GM18508 (cell line): ENCODE results near the gene NLRC4.
A peak's percentile ranks its signal among the peaks of the same experiment; 100 is the strongest.
"Not testable (repeated sequence)": the region's sequence is repeated elsewhere in the genome, so short reads cannot be mapped to it uniquely, and the experiment has no call there.

Experiments used
- ATAC-seq: cut with Tn5 transposase; IDR thresholded peaks from one replicate; pipeline ENCODE4 v1.9.1; 2021; ENCODE audit warnings: moderate number of reproducible peaks; ENCODE audit not compliant: insufficient read depth, unreplicated experiment

NLRC4 gene, protein sequence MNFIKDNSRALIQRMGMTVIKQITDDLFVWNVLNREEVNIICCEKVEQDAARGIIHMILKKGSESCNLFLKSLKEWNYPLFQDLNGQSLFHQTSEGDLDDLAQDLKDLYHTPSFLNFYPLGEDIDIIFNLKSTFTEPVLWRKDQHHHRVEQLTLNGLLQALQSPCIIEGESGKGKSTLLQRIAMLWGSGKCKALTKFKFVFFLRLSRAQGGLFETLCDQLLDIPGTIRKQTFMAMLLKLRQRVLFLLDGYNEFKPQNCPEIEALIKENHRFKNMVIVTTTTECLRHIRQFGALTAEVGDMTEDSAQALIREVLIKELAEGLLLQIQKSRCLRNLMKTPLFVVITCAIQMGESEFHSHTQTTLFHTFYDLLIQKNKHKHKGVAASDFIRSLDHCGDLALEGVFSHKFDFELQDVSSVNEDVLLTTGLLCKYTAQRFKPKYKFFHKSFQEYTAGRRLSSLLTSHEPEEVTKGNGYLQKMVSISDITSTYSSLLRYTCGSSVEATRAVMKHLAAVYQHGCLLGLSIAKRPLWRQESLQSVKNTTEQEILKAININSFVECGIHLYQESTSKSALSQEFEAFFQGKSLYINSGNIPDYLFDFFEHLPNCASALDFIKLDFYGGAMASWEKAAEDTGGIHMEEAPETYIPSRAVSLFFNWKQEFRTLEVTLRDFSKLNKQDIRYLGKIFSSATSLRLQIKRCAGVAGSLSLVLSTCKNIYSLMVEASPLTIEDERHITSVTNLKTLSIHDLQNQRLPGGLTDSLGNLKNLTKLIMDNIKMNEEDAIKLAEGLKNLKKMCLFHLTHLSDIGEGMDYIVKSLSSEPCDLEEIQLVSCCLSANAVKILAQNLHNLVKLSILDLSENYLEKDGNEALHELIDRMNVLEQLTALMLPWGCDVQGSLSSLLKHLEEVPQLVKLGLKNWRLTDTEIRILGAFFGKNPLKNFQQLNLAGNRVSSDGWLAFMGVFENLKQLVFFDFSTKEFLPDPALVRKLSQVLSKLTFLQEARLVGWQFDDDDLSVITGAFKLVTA

GRCh38 chr2:32264422-32265105 lies at the start of gene NLRC4:
NLRC4 (minus strand) TSS chr2:32264886; CDS start chr2:32256775, 8,111 bp downstream.
- ATAC-seq: peak; percentile 47

DNA sequence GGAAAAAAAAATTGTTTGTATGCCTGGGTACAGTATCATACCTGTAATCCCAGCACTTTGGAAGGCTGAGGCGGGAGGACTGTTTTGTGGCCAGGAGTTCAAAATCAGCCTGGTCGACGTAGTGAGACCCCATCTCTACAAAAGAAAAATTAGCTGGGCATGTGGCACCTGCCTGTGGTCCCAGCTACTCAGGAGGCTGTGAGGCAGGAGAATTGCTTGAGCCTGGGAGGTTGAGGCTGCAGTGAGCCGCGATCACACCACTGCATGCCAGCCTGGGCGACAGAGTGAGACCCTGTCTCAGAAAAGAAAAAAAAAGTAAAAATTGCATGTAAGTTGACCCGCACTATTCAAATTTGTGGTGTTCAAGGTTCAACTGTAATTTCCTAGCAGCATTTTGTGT lies 45.9 kb upstream of the NLRC4 start:
- ATAC-seq: no peak

DNA sequence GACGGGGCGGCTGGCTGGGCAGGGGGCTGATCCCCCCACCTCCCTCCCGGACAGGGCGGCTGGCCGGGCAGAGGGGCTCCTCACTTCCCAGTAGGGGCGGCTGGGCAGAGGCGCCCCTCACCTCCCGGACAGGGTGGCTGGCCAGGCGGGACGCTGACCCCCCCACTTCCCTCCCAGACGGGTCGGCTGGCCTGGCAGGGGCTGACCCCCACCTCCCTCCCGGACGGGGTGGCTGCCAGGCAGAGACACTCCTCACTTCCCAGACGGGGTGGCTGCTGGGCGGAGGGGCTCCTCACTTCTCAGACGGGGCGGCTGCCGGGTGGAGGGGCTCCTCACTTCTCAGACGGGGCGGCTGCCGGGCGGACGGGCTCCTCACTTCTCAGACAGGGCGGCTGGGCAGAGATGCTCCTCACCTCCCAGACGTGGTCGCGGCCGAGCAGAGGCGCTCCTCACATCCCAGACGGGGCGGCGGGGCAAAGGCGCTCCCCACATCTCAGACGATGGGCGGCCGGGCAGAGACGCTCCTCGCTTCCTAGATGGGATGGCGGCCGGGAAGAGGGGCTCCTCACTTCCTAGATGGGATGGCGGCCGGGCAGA lies 29.4 kb upstream of the NLRC4 start:
- ATAC-seq: not testable (repeated sequence)

DNA sequence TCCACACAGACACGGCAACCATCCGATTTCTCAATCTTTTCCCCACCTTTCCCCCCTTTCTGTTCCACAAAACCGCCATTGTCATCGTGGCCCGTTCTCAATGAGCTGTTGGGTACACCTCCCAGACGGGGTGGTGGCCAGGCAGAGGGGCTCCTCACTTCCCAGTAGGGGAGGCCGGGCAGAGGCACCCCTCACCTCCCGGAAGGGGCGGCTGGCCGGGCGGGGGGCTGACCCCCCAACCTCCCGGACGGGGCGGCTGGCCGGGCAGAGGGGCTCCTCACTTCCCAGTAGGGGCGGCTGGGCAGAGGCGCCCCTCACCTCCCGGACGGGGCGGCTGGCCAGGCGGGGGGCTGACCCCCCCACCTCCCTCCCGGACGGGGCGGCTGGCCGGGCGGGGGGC lies 28.8 kb upstream of the NLRC4 start:
- ATAC-seq: not testable (repeated sequence)

- no peak for ATAC-seq
These were observed 27.1 kb upstream of the NLRC4 start for GRCh38 chr2:32291746-32292145.

GRCh38 chr2:32290000-32290339 lies 25.3 kb upstream of the NLRC4 start:
- no peak for ATAC-seq

- no peak for ATAC-seq
These were observed 24.7 kb upstream of the NLRC4 start for GRCh38 chr2:32289165-32289999.

- ATAC-seq: no peak
These were observed 19.6 kb upstream of the NLRC4 start for GRCh38 chr2:32284321-32284720.

DNA sequence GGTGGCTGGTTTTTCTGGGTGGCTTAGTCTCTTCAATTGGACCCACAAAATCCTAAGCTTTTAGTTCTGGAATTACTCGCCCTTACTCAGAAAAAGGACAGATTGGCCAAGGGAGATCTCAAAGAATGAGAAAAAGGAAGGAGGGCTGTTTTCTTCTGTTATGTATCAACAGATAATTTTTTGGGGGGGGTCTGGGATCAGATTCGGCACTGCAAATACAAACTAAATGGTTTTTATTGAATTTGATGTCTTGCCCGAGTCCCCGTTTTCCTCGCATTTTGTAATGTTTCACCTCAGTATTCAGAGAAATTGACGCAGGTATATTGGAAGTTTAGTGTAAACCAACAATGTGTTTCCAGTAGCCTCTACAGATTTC lies 13.8 kb upstream of the NLRC4 start:
- ATAC-seq: no peak

- ATAC-seq: peak; percentile 94
These were observed 13.2 kb upstream of the NLRC4 start, which contains the start of gene YIPF4 for GRCh38 chr2:32277674-32278477. YIPF4 (plus strand) TSS chr2:32277904; CDS start chr2:32278156, 252 bp downstream.

- no peak for ATAC-seq
These were observed 12.6 kb upstream of the NLRC4 start for GRCh38 chr2:32277363-32277673.

DNA sequence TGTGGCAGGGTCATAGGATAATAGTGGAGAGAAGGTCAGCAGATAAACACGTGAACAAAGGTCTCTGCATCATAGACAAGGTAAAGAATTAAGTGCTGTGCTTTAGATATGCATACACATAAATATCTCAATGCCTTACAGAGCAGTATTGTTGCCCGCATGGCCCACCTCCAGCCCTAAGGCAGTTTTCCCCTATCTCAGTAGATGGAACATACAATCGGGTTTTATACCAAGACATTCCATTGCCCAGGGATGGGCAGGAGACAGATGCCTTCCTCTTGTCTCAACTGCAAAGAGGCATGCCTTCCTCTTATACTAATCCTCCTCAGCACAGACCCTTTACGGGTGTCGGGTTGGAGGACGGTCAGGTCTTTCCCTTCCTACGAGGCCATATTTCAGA lies 11.1 kb upstream of the NLRC4 start:
- ATAC-seq: not testable (repeated sequence)

GRCh38 chr2:32274289-32274688 lies 9.6 kb upstream of the NLRC4 start:
- no peak for ATAC-seq

GRCh38 chr2:32272279-32272678 lies 7.6 kb upstream of the NLRC4 start:
- no peak for ATAC-seq

DNA sequence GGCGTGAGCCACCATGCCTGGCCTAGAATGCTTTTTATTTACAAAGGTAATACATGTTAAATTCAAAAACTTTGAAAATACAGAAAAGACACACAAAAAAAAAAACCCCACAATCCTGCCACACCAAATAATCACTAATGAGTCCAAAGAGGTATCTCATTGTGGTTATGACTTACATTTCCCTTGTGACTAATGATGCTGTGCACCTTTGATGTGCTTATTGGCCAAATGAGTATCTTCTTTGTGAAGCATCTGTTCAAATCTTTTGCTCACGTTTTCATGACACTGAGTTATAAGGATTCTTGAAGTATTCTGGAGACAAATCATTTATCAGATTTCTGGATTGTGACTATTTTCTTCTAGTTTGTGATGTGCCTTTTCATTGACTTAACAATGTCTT lies 6.4 kb upstream of the NLRC4 start:
- ATAC-seq: no peak

GRCh38 chr2:32262105-32262504 lies 2.6 kb downstream of the NLRC4 start:
- no peak for ATAC-seq

GRCh38 chr2:32260376-32260775 lies 4.3 kb downstream of the NLRC4 start:
- no peak for ATAC-seq

- no peak for ATAC-seq
These were observed 6.4 kb downstream of the NLRC4 start for GRCh38 chr2:32258242-32258641.

GRCh38 chr2:32250290-32250689 lies 14.4 kb downstream of the NLRC4 start:
- ATAC-seq: no peak
